HG03196 (cell line): ENCODE measurements around the gene DQX1.
"Not testable (repeated sequence)": the region's sequence is repeated elsewhere in the genome, so short reads cannot be mapped to it uniquely, and the experiment has no call there.

Experiments
- ATAC-seq: cut with Tn5 transposase; IDR thresholded peaks from one replicate; pipeline ENCODE4 v1.9.1; 2021; ENCODE audit not compliant: unreplicated experiment

DQX1 gene

GRCh38 chr2:74470742-74471141, 55.3 kb downstream of the DQX1 start:
- not testable (repeated sequence) for ATAC-seq
